CD4-positive, alpha-beta T cell treated with Interleukin-6 for 4 hours (primary cell): Measurements from ENCODE around the gene ZNF679.
A peak's percentile ranks its signal among the peaks of the same experiment; 100 is the strongest.
"Not testable (repeated sequence)": the region's sequence is repeated elsewhere in the genome, so short reads cannot be mapped to it uniquely, and the experiment has no call there.

ENCODE experiments used
- DNase-seq: peaks from one replicate; pipeline ENCODE4 v3.0.0-alpha.2; 2020; ENCODE audit warnings: mixed read lengths

Gene ZNF679

GRCh38 chr7:64228174-64228573 lies at the start of gene ZNF679:
Gene ZNF679, plus strand, starts transcription at chr7:64228474. Its CDS starts 20,644 bp downstream, at chr7:64249118.
- not testable (repeated sequence) for DNase-seq

- DNase-seq = no peak
Observed at GRCh38 chr7:64180989-64181388, 47.3 kb upstream of the ZNF679 start.

- no peak for DNase-seq
Observed at GRCh38 chr7:64181586-64181985, 46.7 kb upstream of the ZNF679 start.

GRCh38 chr7:64182036-64182790 lies 46.1 kb upstream of the ZNF679 start:
- DNase-seq = no peak

- peak; percentile 35 for DNase-seq
Observed at GRCh38 chr7:64183126-64183742, 45.0 kb upstream of the ZNF679 start.

GRCh38 chr7:64183827-64184372 lies 44.4 kb upstream of the ZNF679 start:
- no peak for DNase-seq

- DNase-seq = no peak
Observed at GRCh38 chr7:64184376-64184775, 43.9 kb upstream of the ZNF679 start.

- no peak for DNase-seq
Observed at GRCh38 chr7:64187408-64187807, 40.9 kb upstream of the ZNF679 start.

- DNase-seq = no peak
Observed at GRCh38 chr7:64192148-64192704, 36.0 kb upstream of the ZNF679 start.

- DNase-seq = no peak
Observed at GRCh38 chr7:64192775-64193174, 35.5 kb upstream of the ZNF679 start.

- DNase-seq = no peak
Observed at GRCh38 chr7:64206903-64207302, 21.4 kb upstream of the ZNF679 start, which contains the start of gene ZNF735. Gene ZNF735, plus strand, starts transcription at chr7:64207203. Its CDS starts 0 bp downstream, at chr7:64207203.

GRCh38 chr7:64219710-64220298 lies 8.5 kb upstream of the ZNF679 start:
- not testable (repeated sequence) for DNase-seq

GRCh38 chr7:64223366-64223765 lies 4.9 kb upstream of the ZNF679 start:
- DNase-seq = no peak

GRCh38 chr7:64266341-64266919 lies 38.2 kb downstream of the ZNF679 start:
- no peak for DNase-seq

GRCh38 chr7:64277630-64278029 lies 49.4 kb downstream of the ZNF679 start:
- no peak for DNase-seq

GRCh38 chr7:64294701-64295420 lies 66.6 kb downstream of the ZNF679 start:
- no peak for DNase-seq

GRCh38 chr7:64297418-64297817 lies 69.1 kb downstream of the ZNF679 start:
- DNase-seq = not testable (repeated sequence)

- DNase-seq = no peak
Observed at GRCh38 chr7:64300641-64301405, 72.5 kb downstream of the ZNF679 start.

- DNase-seq = peak; percentile 95
Observed at GRCh38 chr7:64307254-64308015, 79.2 kb downstream of the ZNF679 start.

- peak; percentile 6 for DNase-seq
Observed at GRCh38 chr7:64308016-64308270, 79.7 kb downstream of the ZNF679 start.

GRCh38 chr7:64310426-64310825 lies 82.2 kb downstream of the ZNF679 start:
- DNase-seq = no peak
